ENCODE measurements around the gene HGFAC. TPM values are rescaled to one million over a fixed set of nuclear protein-coding genes. Genes with fewer than 3 reads are reported as not detected.

The HGFAC gene
- total and polyA plus RNA-seq, 2 of the 13 experiments (the other 11 are each of a cell fraction or from before 2014, with no cell fraction given): 8.5 to 63.6 TPM

DNA sequence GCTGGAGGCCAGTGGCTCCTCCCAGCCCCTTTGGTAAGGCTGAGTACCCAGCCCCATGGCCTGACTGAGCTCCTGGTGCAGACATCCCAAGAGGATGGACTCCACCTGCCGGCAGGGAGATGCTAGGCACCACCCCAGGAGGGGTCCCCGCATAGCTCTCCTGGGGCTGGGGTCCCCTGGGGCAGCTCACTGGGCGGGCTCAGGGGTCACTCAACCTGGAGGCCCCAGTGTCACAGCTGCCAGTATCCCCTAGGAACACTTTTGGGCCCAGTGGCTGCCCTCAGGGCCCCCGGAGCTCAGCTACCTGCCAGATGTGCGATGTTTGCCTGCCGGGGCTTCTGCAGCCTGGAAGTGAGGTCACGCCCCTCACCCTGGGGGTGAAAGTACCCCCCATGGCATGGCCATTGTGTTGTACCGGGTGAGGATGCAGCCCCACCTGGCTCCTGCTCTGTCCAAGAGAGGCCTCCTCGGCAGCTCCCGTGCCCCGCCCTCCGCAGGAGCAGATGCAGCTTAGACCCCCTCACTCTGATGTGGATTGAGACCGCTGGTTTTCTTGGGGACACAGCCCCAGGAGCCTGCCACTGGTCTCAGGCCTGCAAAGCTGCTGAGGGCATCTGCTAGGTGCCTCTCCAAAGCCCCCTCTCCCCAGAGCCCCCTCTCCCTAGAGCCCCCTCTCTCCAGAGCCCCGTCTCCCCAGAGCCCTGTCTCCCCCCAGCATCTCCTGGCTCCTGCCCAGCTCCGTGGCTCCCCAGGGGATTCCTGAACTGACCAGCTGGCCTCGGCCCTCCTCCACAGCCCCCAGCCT is 6.7 kb upstream of the HGFAC start (continued):
- TF ChIP-seq ZNF609 (CRISPR knock-in tag; IDR thresholded peaks at IDR 0.05; ENCODE audit: borderline replicate concordance) (no peak), GABPB1 (CRISPR knock-in tag; IDR thresholded peaks at IDR 0.05) (no peak), ZNF17 (CRISPR knock-in tag; IDR thresholded peaks at IDR 0.05) (no peak), ZNF709 (CRISPR knock-in tag; IDR thresholded peaks at IDR 0.05) (no peak), ZNF605 (CRISPR knock-in tag; IDR thresholded peaks at IDR 0.05) (no peak), FOXK2 (IDR thresholded peaks at IDR 0.05) (no peak)

DNA sequence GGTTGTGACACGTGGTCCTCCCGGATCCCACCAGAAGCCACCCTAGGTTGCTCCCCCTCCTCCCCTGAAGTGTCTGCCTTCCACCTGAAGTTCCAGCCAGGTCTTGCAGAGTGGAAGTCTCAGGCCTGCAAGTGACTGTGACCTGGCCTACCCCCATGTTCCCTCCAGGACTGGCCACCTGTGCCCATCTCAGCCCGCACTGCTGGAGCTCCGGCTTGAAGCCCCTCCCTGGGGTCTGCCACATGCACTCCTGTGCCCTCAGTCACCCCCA is 6.1 kb upstream of the HGFAC start:
- Histone ChIP-seq H3K4me3 (replicated peaks in 1 of 3; ENCODE audit: insufficient read depth in 1 of 3, low read depth in 2 of 3, low read length in 3 of 3) (no peak overlapping the region), H2AFZ (ENCODE audit: low read length) (no peak overlapping the region), H3K9ac (ENCODE audit: insufficient read depth, low read depth, low read length) (no peak overlapping the region), H3K27ac (ENCODE audit: extremely low read length, insufficient read depth, low read length) (no peak overlapping the region), H3K4me2 (ENCODE audit: low read depth, low read length) (no peak overlapping the region), H3K36me3 (replicated peaks in 1 of 2; ENCODE audit: control insufficient read depth in 1 of 2, insufficient read depth in 2 of 2, low read length in 2 of 2) (no peaks in the 10 kb centered on the region), H3K79me2 (ENCODE audit: insufficient read depth, low read length) (no peaks in the 10 kb centered on the region), H3K9me3 (ENCODE audit: low read length) (no peaks in the 10 kb centered on the region), H3K4me1 (ENCODE audit: insufficient read depth, low read length) (peaks cover 24% of the 10 kb centered on the region), H4K20me1 (ENCODE audit: insufficient read depth, low read length) (no peaks in the 10 kb centered on the region), H3K27me3 (ENCODE audit: control insufficient read depth in 1 of 2, insufficient read depth in 2 of 2, low read length in 2 of 2) (no peaks in the 10 kb centered on the region)
- WGBS (ENCODE audit: low lambda C conversion rate): 69% methylated on average over 4 of the region's 4 CpGs
- DNase-seq (ENCODE audit: low spot score) (no peak), FAIRE-seq (no peak), ATAC-seq (no peak)
- no TSS peak for BruUV-seq (replicated peaks)
- ChIA-PET POLR2A (no interaction called here), CTCF (ENCODE audit: low intra/inter-chr PET ratio, low total read pairs) (no interaction called here)
- in situ Hi-C loops (cut with HindIII; ENCODE audit: extremely low pct_ligation_motif_present, low pct_unique_long_range_greater_than_20kb) (no loop called here), intact Hi-C loops (cut with micrococcal nuclease; ENCODE audit: unreplicated experiment) (no loop called here)
- TF ChIP-seq ZNF263 (CRISPR knock-in tag; IDR thresholded peaks at IDR 0.05) (0 out of 2 replicates have a peak, but pooled peaks have one; percentile 14), ZNF678 (CRISPR knock-in tag; IDR thresholded peaks at IDR 0.05) (no peak)

All from HepG2 (cell line).